ENCODE data around the gene PRORP. TPM values are rescaled to one million over a fixed set of nuclear protein-coding genes. Genes with fewer than 3 reads are reported as not detected.

PRORP gene
- total and polyA plus RNA-seq, 2 experiments from 2014 or later, result 28.8 to 50.4 TPM

GRCh38 chr14:35147711-35148110 lies 25.4 kb downstream of the PRORP start (continued):
- TF ChIP-seq ZNF462 (CRISPR knock-in tag; IDR thresholded peaks at IDR 0.05), result no peak
- no peak for TF ChIP-seq ZNF114 (CRISPR knock-in tag; IDR thresholded peaks at IDR 0.05)
- TF ChIP-seq JUNB (IDR thresholded peaks at IDR 0.05; ENCODE audit: unreplicated experiment), result no peak
- no peak for TF ChIP-seq STAT1 (IDR thresholded peaks at IDR 0.05; ENCODE audit: unreplicated experiment)

GRCh38 chr14:35149239-35149638 lies 26.9 kb downstream of the PRORP start:
- no peaks in the 10 kb centered on the region for H3K36me3 ChIP-seq (ENCODE audit: insufficient read depth)
- peaks cover 13% of the 10 kb centered on the region for H3K79me2 ChIP-seq (replicated peaks; ENCODE audit: insufficient read depth)
- H3K27ac ChIP-seq (ENCODE audit: low read depth), result no peak overlapping the region
- H4K20me1 ChIP-seq (replicated peaks; ENCODE audit: insufficient read depth), result peaks cover 7% of the 10 kb centered on the region; the same call in 1 of the 2 replicates
- Mint-ChIP-seq H3K4me3 (no peak overlapping the region), H3K27ac (no peak overlapping the region), H3K9me3 (peaks cover 17% of the 10 kb centered on the region), H3K4me1 (no peaks in the 10 kb centered on the region), H3K27me3 (ENCODE audit: insufficient read depth, low read depth, poor library complexity) (peaks cover 4% of the 10 kb centered on the region), H3K36me3 (ENCODE audit: low read depth) (peaks cover 37% of the 10 kb centered on the region)
- H3K4me1 ChIP-seq (ENCODE audit: insufficient read depth), result no peaks in the 10 kb centered on the region
- no peak overlapping the region for H3K4me3 ChIP-seq
- no peaks in the 10 kb centered on the region for H3F3A ChIP-seq (replicated peaks; ENCODE audit: low read depth)
- ATAC-seq (no peak), DNase-seq (ENCODE audit: low spot score) (no peak)
- no peaks in the 10 kb centered on the region; the same call in 1 of the 2 replicates for H3K9me2 ChIP-seq (ENCODE audit: insufficient read depth)
- no peak overlapping the region for H2AFZ ChIP-seq
- H3K27me3 ChIP-seq (ENCODE audit: insufficient read depth), result no peaks in the 10 kb centered on the region
- H3K4me2 ChIP-seq, result no peak overlapping the region
- TF ChIP-seq CREB1 (CRISPR knock-in tag; IDR thresholded peaks at IDR 0.05; ENCODE audit: low read depth), result no peak
- TF ChIP-seq POLR2AphosphoS5 (IDR thresholded peaks at IDR 0.05; ENCODE audit: low read depth), result no peak
- no peak for TF ChIP-seq ZNF331 (CRISPR knock-in tag; IDR thresholded peaks at IDR 0.05; ENCODE audit: low read depth)
- no peak for TF ChIP-seq NANOG (IDR thresholded peaks at IDR 0.05; ENCODE audit: borderline replicate concordance)
- TF ChIP-seq CTCF (conservative IDR thresholded peaks at IDR 0.05; ENCODE audit: low read depth in 2 of 2), result no peak
- TF ChIP-seq ZNF462 (CRISPR knock-in tag; IDR thresholded peaks at IDR 0.05), result no peak
